ENCODE measurements around the gene MAP7D1. TPM values are rescaled to one million over a fixed set of nuclear protein-coding genes. Genes with fewer than 3 reads are reported as not detected.

MAP7D1 gene
- total and polyA plus RNA-seq, 2 of the 13 experiments (the other 11 are each of a cell fraction or from before 2014, with no cell fraction given), result 5.6 to 7.2 TPM

GRCh38 chr1:36149973-36150295 lies 6.0 kb upstream of the MAP7D1 start:
- intact Hi-C loops (cut with micrococcal nuclease; ENCODE audit: unreplicated experiment), result loop anchor here (1.0 to 10.0 kb wide), 4 partner anchors 38 to 275 kb away; partner anchors contain the start of gene THRAP3
- H3K4me3 ChIP-seq (replicated peaks in 1 of 3; ENCODE audit: insufficient read depth in 1 of 3, low read depth in 2 of 3, low read length in 3 of 3), result peak overlapping the region in 2 of 3 experiments; percentile 43 to 74; a peak in 5 of 6 replicates
- H3K9ac ChIP-seq (ENCODE audit: insufficient read depth, low read depth, low read length), result peak overlapping the region; percentile 44
- TF ChIP-seq ZNF432 (CRISPR knock-in tag; IDR thresholded peaks at IDR 0.05; ENCODE audit: borderline replicate concordance), result no peak
- TF ChIP-seq HCFC1 (IDR thresholded peaks at IDR 0.05; ENCODE audit: low read depth, low read length), result no peak
- no peak for TF ChIP-seq ZNF230 (CRISPR knock-in tag; IDR thresholded peaks at IDR 0.05)
- TF ChIP-seq SP1 (IDR thresholded peaks at IDR 0.05), result no peak
- TF ChIP-seq SP1 (CRISPR knock-in tag; IDR thresholded peaks at IDR 0.05), result no peak
- no peak for TF ChIP-seq ZNF224 (CRISPR knock-in tag; IDR thresholded peaks at IDR 0.05)
- TF ChIP-seq BATF2 (CRISPR knock-in tag; IDR thresholded peaks at IDR 0.05), result 0 out of 2 replicates have a peak, but pooled peaks have one; percentile 25
- H3K27ac ChIP-seq (ENCODE audit: extremely low read length, insufficient read depth, low read length), result peak overlapping the region; percentile 31
- H3K4me1 ChIP-seq (ENCODE audit: insufficient read depth, low read length), result peaks cover 63% of the 10 kb centered on the region
- FAIRE-seq, result no peak
- H2AFZ ChIP-seq (ENCODE audit: low read length), result no peak overlapping the region
- no TSS peak for BruUV-seq (replicated peaks)
- H3K79me2 ChIP-seq (ENCODE audit: insufficient read depth, low read length), result peaks cover 8% of the 10 kb centered on the region
- in situ Hi-C loops (cut with HindIII; ENCODE audit: extremely low pct_ligation_motif_present, low pct_unique_long_range_greater_than_20kb), result loop anchor here (5.0 kb wide), 2 partner anchors 37 to 137 kb away; no protein-coding TSS in a partner anchor
- ChIA-PET CTCF (ENCODE audit: low intra/inter-chr PET ratio, low total read pairs) (interaction anchor here (0.8 to 2.6 kb wide), 4 partner anchors 38 to 193 kb away, joined by 3 to 43 read pairs (median 10); no protein-coding TSS in a partner anchor), POLR2A (interaction anchor here (0.5 to 3.5 kb wide), 21 partner anchors 11 to 314 kb away, joined by 3 to 34 read pairs (median 6); partner anchors contain the start of genes MRPS15 and THRAP3)
- no peaks in the 10 kb centered on the region for H3K27me3 ChIP-seq (ENCODE audit: control insufficient read depth in 1 of 2, insufficient read depth in 2 of 2, low read length in 2 of 2)
- H3K4me2 ChIP-seq (ENCODE audit: low read depth, low read length), result peak overlapping the region; percentile 94
- no peak for DNase-seq (ENCODE audit: low spot score)
- WGBS (ENCODE audit: low lambda C conversion rate), result 4% methylated on average over 6 of the region's 6 CpGs
- H4K20me1 ChIP-seq (ENCODE audit: insufficient read depth, low read length), result no peaks in the 10 kb centered on the region
- H3K9me3 ChIP-seq (ENCODE audit: low read length), result no peaks in the 10 kb centered on the region
- no peak for ATAC-seq
- no peaks in the 10 kb centered on the region for H3K36me3 ChIP-seq (replicated peaks in 1 of 2; ENCODE audit: control insufficient read depth in 1 of 2, insufficient read depth in 2 of 2, low read length in 2 of 2)
